GM19324 (cell line): Measurements from ENCODE around the gene ALOXE3.

Experiments used
- ATAC-seq: cut with Tn5 transposase; IDR thresholded peaks from one replicate; pipeline ENCODE4 v1.9.1; 2021; ENCODE audit warnings: mild to moderate bottlenecking, moderate library complexity; ENCODE audit not compliant: unreplicated experiment, low FRiP score

The ALOXE3 gene

DNA sequence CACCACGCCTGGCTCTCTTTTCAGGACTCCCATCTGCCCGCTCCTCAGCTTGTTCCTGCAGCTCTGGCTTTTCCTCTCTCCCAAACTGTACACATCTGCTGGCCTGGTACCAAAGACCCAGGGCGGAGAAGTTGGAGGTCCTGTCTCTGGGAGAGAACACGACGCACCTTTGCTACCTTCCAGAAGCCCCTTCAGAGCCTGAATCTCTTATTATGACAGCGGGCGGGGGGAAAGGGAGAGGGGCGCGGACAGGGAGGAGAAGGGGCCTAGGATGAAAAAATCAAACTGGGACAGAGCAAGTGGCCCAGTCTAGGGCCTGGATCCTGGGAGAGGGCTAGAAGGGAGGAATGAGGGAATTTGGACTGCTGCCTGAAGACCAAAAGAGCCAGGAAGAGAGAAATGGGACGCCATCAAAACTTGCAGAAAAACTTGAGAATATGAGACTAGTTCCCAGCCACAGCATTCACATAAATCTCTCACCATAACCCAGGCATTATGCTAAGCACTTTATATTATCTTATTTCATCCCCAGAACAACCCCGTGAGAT, 36.4 kb upstream of the ALOXE3 start:
- no peak for ATAC-seq

DNA sequence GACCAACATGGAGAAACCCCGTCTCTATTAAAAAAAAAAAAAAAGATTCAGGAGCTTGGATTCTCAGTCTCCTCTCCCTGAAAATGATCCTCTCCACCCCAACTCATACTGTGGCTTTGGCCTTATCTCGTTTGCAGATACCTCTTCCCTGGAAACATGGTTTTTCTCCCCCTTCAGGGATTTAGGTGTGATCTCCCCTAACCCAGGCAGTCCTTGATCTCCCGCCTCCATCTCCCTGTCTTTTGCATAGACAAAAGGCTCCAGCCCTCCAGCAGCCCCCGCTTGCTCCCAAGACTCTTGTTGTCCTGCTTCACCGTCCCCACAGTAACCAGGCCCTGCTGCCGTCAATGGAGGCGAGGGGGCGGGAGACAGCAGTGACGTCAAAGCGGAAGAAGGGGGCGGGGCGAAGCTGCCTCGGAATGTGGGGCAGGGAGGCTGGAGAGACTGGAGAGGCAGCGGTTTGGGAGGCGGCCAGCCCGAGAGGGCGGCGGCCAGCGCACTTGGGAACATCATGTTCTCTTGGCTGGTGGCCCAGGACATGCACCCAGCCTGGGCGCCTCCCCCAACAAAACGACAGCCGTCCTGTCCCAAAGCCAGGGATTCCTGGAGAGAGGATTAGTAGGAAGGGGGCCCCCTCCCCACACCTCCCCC, 35.8 kb upstream of the ALOXE3 start:
- ATAC-seq: no peak

DNA sequence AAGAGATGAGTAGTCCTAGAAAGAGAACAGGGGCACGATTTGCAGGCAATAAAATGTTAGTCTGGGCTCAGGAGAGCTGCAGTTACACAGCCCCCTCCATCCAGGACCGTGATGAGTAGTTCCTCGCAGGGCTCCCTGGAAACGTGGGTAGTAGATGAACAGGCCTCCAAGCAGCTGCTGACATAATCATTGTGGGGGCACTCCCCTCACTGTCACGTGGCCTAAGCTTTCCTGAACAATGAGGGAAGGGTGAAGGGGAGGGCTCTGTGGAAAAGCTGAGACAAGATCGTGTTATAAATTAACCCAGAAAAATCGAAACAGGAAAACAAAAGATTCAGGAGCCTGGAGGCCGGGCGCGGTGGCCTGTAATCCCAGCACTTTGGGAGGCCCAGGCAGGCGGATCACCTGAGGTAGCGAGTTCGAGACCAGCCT, 35.2 kb upstream of the ALOXE3 start:
- no peak for ATAC-seq

GRCh38 chr17:8153031-8153451, 34.7 kb upstream of the ALOXE3 start:
- ATAC-seq: no peak

DNA sequence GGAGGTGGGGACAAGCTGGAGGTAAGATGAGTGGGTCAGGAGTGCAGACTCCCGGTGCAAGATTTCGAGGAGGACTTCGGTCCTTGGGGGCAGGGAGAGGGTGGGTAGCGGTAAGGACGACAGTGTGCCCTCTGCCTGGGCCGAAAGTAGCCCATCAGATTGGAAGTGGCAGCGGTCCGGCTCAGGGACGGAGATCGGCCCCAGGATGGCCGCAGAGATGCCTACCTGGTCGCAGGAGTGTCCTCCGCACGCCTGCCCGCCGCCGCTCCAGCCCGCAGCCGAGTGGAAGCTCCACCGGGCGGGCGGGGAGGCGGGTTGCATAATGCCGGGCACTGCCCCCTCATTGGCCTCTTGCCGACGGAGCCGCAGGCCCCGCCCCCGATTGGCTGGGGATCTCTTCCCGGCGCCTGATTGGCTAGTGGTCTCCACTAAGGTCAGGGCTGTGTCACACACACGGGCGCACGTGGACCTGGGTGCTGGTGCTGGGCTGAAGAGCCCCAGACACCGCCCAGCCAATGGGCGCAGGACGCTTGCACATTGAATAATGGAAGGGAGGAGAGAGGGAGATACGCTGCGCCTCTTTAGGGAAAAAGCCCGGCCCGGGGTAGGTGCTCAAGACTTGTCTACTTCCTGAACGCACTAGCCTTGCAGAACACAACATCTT, 33.9 kb upstream of the ALOXE3 start, which contains the start of gene PER1:
TSS of gene PER1 (minus strand) at position 293 of the 664 bp plus-strand sequence. CDS start 1,698 bp downstream, outside the sequence.
- ATAC-seq: no peak

DNA sequence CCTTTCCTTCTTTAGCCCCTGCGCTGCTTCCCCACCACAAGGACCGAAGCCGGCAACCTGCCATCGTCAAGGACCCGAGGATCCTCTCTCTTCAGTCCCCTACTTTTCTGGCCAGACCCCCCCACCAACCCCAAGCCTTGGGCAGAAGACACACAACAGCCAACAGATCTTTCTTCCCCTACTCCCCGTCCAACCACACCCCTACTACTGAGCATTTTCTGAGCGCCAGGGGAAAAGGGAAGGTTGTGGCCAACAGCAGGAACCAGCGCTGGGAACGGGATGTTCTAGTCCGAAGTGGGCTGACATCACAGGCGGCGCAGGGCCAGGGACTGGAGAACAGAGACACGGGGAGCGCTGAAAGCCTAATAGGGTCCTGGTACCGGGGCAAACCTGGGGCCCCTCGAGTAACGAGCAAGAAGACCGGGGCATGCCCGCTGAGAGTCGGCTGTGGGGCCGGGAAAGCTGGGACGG, 33.4 kb upstream of the ALOXE3 start:
- ATAC-seq: no peak

DNA sequence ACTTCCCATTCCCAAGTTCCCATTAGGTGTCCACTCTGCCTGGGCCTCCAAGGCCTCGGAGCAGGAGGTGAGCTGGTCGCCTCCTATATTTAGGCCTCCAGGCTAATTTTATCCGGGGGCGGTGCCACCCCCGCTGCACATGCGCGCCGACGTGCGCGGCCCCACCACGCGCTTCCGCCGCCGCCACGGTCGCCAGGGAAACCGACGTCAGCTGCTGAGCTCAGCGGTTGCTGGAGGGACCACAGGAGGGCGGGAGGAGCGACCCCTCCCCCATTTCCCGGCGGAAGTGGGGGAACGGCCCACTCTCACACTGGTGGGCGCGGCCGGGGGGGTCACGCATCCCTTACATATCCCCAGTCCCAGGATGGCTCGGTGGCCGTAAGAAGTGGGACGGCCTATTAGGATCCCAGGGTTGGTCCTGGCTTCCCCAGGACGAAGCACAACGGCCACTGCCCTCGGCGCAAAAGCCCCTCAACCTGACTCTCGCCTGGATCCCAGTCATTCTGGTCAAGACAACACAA, 32.9 kb upstream of the ALOXE3 start:
- peak; percentile 63 for ATAC-seq

GRCh38 chr17:8150194-8151119, 32.1 kb upstream of the ALOXE3 start:
- ATAC-seq: peak; percentile 1

- ATAC-seq: no peak
Observed at GRCh38 chr17:8149419-8150193, 31.3 kb upstream of the ALOXE3 start.

DNA sequence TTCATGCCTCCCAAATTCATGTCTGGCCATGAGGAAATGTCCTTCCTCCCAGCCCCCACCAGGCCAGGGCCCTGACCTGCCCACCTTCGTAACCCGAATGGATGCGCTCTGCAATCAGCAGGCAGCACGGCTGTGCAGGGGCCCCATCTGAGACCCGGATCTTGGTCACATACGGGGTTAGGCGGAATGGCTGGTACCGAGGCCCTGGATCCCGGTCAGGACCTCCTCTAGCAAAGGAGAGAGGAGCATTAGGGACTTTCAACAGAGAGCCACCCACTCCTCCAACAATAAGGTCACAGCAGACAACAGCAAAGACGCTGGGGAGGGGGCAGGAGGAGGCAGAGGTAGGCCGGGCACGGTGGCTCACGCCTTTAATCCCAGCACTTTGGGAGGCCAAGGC, 30.2 kb upstream of the ALOXE3 start:
- ATAC-seq: no peak

GRCh38 chr17:8147805-8148404, 29.6 kb upstream of the ALOXE3 start:
- no peak for ATAC-seq

GRCh38 chr17:8147141-8147804, 29.0 kb upstream of the ALOXE3 start:
- no peak for ATAC-seq

GRCh38 chr17:8146381-8147140, 28.2 kb upstream of the ALOXE3 start:
- ATAC-seq: no peak

GRCh38 chr17:8145811-8146210, 27.5 kb upstream of the ALOXE3 start:
- ATAC-seq: no peak

- ATAC-seq: no peak
Observed at GRCh38 chr17:8144401-8145231, 26.3 kb upstream of the ALOXE3 start.

DNA sequence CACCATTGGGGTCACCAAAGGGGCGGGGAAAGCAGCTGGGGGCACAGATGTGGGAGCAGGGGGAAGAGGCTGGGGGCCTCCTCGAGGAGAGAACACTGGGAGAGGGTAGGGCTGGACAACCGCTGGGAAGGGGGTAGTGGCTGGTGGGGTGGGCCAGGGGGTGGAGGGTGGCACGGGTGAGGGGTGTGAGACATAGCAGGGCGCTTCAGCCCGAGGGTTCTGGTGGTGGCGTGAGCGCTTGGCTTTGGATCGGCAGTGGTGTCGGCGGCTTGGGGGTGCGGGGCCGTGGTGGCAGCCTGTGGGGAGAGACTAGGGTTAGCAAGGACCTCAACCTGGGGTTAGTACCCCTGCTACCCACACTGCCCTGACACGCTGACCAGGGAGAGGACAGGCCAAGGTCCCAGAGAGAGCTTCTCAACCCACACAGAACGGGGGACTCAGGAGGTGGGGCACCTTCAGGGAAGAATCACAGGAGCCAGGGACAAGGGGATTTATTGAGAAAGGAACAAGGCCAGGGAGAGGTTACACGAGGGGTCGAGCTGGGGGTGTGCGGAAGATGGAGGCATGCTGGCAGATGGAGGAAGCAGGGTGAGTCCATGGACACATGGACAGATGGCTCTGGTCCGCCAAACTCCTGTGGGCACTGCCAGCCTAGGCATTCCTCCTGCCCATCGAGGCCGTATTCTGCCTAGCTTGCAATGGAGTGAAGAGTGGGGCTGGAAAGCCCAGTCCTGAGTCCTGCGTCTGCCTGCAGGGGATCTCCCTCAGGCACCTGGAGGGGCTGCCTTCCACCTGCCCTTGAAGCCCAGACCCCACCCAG, 25.5 kb upstream of the ALOXE3 start:
- no peak for ATAC-seq
